ENCODE measurements around the gene ADGRG6. TPM values are rescaled to one million over a fixed set of nuclear protein-coding genes. Genes with fewer than 3 reads are reported as not detected.

ADGRG6 gene
- total RNA-seq, 1 experiment from 2014 or later, result 5.3 TPM

DNA sequence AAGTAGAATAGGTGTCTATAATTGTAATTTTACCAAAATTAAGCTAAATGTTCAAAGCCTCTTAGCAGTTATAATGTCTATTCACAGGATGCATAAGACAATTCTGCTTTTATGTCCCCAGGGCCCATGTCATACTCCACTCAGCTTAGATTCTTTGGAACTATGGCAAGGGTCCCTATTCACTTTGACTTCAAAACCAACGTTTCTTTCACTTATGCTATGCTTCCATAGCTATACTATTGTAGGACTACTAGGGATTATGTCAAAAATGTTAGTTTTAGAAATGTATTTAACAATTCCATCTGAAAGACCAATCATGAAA, 15.8 kb upstream of the ADGRG6 start (continued):
- TF ChIP-seq NR3C1 (CRISPR knock-in tag; conservative IDR thresholded peaks at IDR 0.05; ENCODE audit: low read depth) (no peak), CBFB (CRISPR knock-in tag; IDR thresholded peaks at IDR 0.05; ENCODE audit: low read depth) (no peak), FOXK1 (CRISPR knock-in tag; IDR thresholded peaks at IDR 0.05) (no peak), ZNF263 (CRISPR knock-in tag; IDR thresholded peaks at IDR 0.05; ENCODE audit: low read depth) (no peak)

DNA sequence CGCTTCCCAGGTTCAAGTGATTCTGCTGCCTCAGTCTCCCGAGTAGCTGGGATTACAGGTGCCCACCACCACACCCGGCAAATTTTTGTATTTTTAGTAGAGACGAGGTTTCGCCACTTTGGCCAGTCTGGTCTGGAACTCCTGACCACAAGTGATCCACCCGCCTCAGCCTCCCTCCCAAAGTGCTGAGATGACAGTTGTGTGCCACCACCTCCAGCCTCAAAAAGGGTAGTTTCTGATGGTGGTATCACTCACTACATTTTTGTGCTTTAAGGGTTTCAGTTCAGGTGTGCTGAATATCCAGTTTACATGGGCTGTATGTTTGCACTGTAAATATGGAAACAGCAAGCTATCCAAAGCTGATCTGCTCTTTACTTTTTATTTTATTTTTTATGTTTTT, 12.1 kb upstream of the ADGRG6 start:
- CTCF ChIA-PET, result interaction anchor here (1.2 kb wide), 1 partner anchor 12 kb away, joined by 3 read pairs; the partner anchor contains the start of gene ADGRG6
- TF ChIP-seq GABPB1 (CRISPR knock-in tag; IDR thresholded peaks at IDR 0.05) (0 out of 2 replicates have a peak, but pooled peaks have one; percentile 8), ZNF396 (CRISPR knock-in tag; IDR thresholded peaks at IDR 0.05; ENCODE audit: borderline replicate concordance) (no peak)
- ATAC-seq (no peak), DNase-seq (ENCODE audit: low spot score) (no peak)
- Mint-ChIP-seq H3K4me1 (no peaks in the 10 kb centered on the region), H3K36me3 (no peaks in the 10 kb centered on the region), H3K27ac (no peak overlapping the region), H3K9me3 (0 out of 2 replicates have a peak, but pooled peaks cover 5% of the 10 kb centered on the region), H3K27me3 (ENCODE audit: low read depth) (no peaks in the 10 kb centered on the region; the same call in 1 of the 2 replicates), H3K4me3 (no peak overlapping the region)
- POLR2A ChIA-PET, result interaction anchor here (1.6 kb wide), 1 partner anchor 12 kb away, joined by 4 read pairs; the partner anchor contains the start of gene ADGRG6

DNA sequence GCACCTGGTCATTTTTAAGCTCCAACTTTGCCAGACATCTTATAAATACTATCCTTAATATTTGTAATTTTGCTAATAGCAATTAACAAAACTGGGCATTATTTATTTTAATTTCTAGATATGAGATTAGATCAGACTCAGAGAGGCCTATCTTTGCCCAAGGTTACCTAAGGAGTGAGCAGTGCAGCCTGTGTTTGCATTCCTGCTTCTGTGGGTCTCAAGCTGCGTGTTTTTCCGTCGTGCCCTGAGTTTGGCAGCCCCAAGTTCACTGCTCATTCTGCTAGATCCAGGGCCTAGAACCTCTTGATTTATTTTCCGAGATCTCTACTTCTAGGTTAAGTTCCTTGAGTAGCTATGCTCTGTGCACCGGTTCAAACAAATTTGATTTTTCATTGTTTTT, 11.0 kb upstream of the ADGRG6 start:
- Mint-ChIP-seq H3K36me3 (no peaks in the 10 kb centered on the region), H3K4me1 (peaks cover 3% of the 10 kb centered on the region), H3K9me3 (peaks cover 9% of the 10 kb centered on the region; the same call in 1 of the 2 replicates), H3K27me3 (ENCODE audit: low read depth) (no peaks in the 10 kb centered on the region; the same call in 1 of the 2 replicates), H3K27ac (no peak overlapping the region), H3K4me3 (no peak overlapping the region)
- ChIA-PET POLR2A (interaction anchor here (0.7 to 1.6 kb wide), 2 partner anchors 10 to 11 kb away, joined by 3 to 4 read pairs; partner anchors contain the start of gene ADGRG6), CTCF (interaction anchor here (1.0 to 2.5 kb wide), 2 partner anchors 10 to 58 kb away, joined by 4 to 9 read pairs; partner anchors contain the start of gene ADGRG6)
- no peak; the same call in 1 of the 2 replicates for ATAC-seq
- DNase-seq (ENCODE audit: low spot score), result no peak
- TF ChIP-seq, protein P1, sequence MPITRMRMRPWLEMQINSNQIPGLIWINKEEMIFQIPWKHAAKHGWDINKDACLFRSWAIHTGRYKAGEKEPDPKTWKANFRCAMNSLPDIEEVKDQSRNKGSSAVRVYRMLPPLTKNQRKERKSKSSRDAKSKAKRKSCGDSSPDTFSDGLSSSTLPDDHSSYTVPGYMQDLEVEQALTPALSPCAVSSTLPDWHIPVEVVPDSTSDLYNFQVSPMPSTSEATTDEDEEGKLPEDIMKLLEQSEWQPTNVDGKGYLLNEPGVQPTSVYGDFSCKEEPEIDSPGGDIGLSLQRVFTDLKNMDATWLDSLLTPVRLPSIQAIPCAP (CRISPR knock-in tag; IDR thresholded peaks at IDR 0.05), result no peak
- TF ChIP-seq, protein P2, sequence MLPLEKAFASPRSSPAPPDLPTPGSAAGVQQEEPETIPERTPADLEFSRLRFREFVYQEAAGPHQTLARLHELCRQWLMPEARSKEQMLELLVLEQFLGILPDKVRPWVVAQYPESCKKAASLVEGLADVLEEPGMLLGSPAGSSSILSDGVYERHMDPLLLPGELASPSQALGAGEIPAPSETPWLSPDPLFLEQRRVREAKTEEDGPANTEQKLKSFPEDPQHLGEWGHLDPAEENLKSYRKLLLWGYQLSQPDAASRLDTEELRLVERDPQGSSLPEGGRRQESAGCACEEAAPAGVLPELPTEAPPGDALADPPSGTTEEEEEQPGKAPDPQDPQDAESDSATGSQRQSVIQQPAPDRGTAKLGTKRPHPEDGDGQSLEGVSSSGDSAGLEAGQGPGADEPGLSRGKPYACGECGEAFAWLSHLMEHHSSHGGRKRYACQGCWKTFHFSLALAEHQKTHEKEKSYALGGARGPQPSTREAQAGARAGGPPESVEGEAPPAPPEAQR (CRISPR knock-in tag; IDR thresholded peaks at IDR 0.05), result no peak
- TF ChIP-seq, protein P3, sequence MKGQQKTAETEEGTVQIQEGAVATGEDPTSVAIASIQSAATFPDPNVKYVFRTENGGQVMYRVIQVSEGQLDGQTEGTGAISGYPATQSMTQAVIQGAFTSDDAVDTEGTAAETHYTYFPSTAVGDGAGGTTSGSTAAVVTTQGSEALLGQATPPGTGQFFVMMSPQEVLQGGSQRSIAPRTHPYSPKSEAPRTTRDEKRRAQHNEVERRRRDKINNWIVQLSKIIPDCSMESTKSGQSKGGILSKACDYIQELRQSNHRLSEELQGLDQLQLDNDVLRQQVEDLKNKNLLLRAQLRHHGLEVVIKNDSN (CRISPR knock-in tag; IDR thresholded peaks at IDR 0.05), result no peak
- no peak for TF ChIP-seq MXD4 (CRISPR knock-in tag; IDR thresholded peaks at IDR 0.05; ENCODE audit: borderline replicate concordance)
- TF ChIP-seq RELA (CRISPR knock-in tag; IDR thresholded peaks at IDR 0.05; ENCODE audit: borderline replicate concordance), result no peak
- TF ChIP-seq CBFB (CRISPR knock-in tag; IDR thresholded peaks at IDR 0.05; ENCODE audit: low read depth), result no peak
- no peak for TF ChIP-seq SP1 (CRISPR knock-in tag; conservative IDR thresholded peaks at IDR 0.05)
- TF ChIP-seq, protein P4, sequence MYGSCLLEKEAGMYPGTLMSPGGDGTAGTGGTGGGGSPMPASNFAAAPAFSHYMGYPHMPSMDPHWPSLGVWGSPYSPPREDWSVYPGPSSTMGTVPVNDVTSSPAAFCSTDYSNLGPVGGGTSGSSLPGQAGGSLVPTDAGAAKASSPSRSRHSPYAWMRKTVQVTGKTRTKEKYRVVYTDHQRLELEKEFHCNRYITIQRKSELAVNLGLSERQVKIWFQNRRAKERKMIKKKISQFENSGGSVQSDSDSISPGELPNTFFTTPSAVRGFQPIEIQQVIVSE (CRISPR knock-in tag; IDR thresholded peaks at IDR 0.05; ENCODE audit: borderline replicate concordance), result no peak
- no peak for TF ChIP-seq ZBTB21 (CRISPR knock-in tag; IDR thresholded peaks at IDR 0.05; ENCODE audit: borderline replicate concordance)
- TF ChIP-seq, protein P5, sequence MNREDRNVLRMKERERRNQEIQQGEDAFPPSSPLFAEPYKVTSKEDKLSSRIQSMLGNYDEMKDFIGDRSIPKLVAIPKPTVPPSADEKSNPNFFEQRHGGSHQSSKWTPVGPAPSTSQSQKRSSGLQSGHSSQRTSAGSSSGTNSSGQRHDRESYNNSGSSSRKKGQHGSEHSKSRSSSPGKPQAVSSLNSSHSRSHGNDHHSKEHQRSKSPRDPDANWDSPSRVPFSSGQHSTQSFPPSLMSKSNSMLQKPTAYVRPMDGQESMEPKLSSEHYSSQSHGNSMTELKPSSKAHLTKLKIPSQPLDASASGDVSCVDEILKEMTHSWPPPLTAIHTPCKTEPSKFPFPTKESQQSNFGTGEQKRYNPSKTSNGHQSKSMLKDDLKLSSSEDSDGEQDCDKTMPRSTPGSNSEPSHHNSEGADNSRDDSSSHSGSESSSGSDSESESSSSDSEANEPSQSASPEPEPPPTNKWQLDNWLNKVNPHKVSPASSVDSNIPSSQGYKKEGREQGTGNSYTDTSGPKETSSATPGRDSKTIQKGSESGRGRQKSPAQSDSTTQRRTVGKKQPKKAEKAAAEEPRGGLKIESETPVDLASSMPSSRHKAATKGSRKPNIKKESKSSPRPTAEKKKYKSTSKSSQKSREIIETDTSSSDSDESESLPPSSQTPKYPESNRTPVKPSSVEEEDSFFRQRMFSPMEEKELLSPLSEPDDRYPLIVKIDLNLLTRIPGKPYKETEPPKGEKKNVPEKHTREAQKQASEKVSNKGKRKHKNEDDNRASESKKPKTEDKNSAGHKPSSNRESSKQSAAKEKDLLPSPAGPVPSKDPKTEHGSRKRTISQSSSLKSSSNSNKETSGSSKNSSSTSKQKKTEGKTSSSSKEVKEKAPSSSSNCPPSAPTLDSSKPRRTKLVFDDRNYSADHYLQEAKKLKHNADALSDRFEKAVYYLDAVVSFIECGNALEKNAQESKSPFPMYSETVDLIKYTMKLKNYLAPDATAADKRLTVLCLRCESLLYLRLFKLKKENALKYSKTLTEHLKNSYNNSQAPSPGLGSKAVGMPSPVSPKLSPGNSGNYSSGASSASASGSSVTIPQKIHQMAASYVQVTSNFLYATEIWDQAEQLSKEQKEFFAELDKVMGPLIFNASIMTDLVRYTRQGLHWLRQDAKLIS (CRISPR knock-in tag; IDR thresholded peaks at IDR 0.05; ENCODE audit: borderline replicate concordance), result no peak
- TF ChIP-seq ELF4 (CRISPR knock-in tag; IDR thresholded peaks at IDR 0.05; ENCODE audit: low read depth), result no peak
- TF ChIP-seq, protein P6, sequence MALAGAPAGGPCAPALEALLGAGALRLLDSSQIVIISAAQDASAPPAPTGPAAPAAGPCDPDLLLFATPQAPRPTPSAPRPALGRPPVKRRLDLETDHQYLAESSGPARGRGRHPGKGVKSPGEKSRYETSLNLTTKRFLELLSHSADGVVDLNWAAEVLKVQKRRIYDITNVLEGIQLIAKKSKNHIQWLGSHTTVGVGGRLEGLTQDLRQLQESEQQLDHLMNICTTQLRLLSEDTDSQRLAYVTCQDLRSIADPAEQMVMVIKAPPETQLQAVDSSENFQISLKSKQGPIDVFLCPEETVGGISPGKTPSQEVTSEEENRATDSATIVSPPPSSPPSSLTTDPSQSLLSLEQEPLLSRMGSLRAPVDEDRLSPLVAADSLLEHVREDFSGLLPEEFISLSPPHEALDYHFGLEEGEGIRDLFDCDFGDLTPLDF (CRISPR knock-in tag; IDR thresholded peaks at IDR 0.05), result no peak
- no peak for TF ChIP-seq TEAD4 (CRISPR knock-in tag; IDR thresholded peaks at IDR 0.05)
- TF ChIP-seq, protein P7, sequence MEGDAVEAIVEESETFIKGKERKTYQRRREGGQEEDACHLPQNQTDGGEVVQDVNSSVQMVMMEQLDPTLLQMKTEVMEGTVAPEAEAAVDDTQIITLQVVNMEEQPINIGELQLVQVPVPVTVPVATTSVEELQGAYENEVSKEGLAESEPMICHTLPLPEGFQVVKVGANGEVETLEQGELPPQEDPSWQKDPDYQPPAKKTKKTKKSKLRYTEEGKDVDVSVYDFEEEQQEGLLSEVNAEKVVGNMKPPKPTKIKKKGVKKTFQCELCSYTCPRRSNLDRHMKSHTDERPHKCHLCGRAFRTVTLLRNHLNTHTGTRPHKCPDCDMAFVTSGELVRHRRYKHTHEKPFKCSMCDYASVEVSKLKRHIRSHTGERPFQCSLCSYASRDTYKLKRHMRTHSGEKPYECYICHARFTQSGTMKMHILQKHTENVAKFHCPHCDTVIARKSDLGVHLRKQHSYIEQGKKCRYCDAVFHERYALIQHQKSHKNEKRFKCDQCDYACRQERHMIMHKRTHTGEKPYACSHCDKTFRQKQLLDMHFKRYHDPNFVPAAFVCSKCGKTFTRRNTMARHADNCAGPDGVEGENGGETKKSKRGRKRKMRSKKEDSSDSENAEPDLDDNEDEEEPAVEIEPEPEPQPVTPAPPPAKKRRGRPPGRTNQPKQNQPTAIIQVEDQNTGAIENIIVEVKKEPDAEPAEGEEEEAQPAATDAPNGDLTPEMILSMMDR (IDR thresholded peaks at IDR 0.05), result no peak
- TF ChIP-seq, protein P8, sequence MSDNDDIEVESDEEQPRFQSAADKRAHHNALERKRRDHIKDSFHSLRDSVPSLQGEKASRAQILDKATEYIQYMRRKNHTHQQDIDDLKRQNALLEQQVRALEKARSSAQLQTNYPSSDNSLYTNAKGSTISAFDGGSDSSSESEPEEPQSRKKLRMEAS (CRISPR knock-in tag; IDR thresholded peaks at IDR 0.05), result no peak
